NOMO-1 (cell line): ENCODE data around the gene NEGR1.

Experiments
- DNase-seq, 2 experiments: peaks; one replicate each; lab custom pipeline; 2025; ENCODE audit not compliant: unreplicated experiment in 2 of 2; lab: John Stamatoyannopoulos, UW

Gene NEGR1

DNA sequence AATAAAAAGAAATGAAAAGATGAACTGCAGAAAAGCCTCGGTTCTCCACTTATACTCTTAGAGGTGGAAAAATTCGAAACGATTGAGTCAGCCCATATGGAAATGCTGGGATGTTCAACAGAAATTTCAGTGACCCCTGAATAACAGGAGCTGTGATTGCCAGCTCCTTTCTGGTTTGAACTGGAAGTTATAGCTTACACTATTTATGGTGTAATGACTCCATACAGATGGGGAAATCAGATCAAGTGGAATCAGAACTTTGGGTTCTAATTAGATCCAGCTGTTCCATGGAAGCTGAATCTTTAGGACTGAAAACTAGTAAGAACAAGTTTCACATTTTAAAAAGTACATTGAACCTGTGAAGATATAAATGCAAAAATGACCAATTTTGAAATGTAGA is 632.2 kb downstream of the NEGR1 start:
- no peak for DNase-seq

DNA sequence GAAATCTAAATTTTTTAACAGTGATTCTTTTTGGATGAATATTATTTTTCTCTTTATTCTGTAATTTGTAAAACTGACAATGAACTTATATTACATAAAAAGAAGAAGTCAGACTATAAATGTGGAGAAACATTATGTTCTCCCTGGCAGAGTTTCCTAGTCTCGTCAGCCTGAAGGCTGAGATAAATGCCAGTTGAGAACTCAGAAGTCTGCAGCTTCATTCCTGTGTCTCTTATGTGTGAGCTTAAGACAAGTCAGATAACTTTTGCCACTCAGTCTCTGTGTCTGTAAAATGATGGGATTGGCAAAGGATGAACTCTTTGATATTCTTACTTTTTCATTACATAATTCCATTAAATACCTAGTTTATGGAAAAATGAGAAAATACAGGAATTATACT is 632.7 kb downstream of the NEGR1 start:
- DNase-seq, result no peak

DNA sequence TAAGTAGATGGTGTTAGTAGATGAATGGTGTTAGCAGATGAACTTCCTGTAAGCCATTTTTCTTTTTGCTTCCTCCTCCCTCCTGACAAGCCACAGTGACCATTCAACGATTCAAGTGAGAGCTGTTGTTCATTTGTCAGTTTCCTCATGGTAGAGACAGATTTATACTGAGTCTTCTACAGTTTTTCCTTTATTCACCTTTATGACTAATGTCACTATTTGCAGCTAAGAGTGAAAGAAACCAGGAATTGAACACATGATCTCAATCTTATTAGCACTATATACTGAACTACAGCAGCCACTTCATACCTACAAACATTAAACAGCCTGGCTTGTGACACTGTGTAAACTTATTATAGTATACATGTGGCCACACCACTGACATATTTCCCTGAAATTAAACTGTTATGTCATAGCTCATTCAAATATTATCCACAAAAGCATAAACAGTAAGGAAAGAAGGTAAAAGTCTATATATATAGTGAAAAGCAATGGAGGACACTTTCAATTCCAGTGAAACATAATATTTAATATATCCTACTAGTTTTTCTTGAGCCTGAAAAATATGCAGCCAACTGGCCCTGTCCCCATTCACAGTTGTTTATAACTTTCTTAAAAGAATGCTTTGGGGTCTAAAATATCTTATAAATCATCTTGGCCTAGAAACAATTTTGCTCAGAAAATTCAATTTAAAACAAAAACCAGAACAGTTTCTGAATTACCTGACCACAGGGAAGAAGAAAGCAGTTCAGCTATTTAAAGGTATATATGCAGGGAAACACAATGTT is 634.6 kb downstream of the NEGR1 start:
- no peak for DNase-seq

DNA sequence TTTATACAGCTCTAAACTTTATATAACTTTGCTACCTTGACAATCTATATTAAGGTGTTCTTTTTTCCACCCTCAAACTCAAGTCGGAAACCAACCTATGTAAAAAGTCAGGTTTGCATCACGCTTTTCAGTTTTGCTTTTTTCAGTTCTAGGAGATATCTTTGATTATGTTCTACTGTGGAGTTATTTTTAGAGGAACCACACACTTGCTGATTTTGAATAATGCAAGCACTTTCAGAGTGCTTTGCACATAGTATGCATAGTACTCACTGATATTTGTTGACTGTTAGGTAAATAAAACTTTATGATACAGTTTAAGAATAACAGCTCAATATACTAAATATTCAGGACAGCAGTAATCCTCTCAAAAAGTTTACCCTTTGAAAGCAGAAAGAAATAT is 637.3 kb downstream of the NEGR1 start:
- DNase-seq, result no peak

DNA sequence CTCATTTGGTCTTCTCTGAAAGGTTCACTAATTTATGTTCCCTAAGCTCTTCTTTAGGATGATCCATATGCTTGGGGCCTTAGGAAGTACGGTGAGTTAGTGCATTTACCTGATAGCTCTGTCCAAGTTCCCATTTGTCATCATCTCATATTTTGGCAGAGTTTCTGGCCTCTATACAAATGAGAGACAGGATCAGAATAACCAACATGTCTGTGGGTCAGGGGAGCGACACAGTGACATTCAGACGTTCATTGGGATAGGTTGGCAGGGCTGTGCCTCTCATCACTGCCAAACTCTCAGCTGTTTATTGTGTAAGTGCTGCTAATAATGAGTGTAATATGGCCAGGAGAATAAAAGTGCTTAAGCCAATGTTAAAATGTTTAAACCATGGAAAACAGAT is 640.4 kb downstream of the NEGR1 start:
- DNase-seq, result no peak

DNA sequence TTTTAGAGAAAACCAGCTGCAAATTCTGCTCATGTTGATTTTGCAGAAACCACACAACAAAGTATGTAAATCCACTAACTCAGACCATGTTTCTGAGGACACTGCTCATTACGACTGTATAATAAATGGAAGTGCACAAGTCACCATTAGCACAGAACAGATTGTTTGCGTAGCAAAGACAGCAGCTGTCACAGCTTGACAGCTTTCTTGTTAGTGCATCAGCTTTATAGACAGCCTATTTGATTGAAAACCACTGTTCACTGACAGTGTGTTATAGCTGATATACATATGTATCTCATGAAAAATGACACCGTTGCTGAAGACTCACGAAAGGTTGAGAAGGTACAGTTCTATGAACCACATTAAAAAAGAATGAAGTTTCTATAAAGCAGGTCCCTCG is 641.3 kb downstream of the NEGR1 start:
- DNase-seq, result no peak

DNA sequence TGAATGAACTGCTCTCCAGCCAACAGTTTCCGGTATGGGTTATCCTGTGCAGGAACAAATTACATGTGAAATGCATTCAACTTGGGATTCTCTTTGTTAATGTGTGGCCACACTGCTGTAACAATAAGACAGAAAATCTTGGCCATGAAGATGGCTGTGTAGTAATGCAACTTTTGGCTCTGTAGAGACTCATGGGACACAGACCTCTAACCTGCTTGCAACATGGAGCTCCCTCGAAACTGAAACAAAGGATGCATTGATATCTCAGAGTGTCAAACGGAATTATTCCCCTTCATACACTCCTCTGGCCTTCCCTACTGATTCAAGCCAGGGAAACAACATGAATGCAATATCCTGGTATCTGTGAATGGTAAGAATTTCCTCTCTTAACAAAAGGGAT is 642.2 kb downstream of the NEGR1 start:
- no peak for DNase-seq

DNA sequence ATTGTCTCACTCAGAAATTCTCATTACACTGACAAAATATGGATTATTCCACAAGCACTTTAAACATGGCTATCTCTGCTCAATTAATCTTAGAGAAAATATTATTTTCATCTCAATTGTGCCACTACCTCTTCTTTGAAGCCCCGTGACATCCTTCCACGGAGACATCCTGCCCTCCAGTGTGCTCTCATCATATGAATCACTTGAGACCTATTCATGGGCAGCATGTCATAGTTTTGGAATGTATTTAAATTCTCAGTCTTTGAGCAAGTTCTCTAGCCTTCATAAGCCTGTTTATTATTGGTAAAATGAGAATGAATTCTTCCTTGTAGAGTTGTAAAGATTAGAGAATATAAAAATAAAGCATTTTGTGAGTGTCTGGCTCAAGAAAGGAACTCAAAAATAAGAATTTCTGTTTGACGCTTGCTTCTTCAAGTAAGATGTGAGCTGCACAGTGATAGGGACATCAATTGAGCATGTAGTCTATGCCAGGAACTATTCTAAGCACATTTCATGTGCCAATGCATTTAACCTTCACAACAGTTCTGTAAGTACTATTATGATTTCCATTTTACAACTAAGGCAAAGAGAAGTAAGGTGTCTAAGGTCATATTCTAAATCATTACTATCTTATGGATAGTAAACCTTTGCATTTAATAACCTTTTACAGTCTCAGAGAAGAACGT is 644.1 kb downstream of the NEGR1 start:
- no peak for DNase-seq

DNA sequence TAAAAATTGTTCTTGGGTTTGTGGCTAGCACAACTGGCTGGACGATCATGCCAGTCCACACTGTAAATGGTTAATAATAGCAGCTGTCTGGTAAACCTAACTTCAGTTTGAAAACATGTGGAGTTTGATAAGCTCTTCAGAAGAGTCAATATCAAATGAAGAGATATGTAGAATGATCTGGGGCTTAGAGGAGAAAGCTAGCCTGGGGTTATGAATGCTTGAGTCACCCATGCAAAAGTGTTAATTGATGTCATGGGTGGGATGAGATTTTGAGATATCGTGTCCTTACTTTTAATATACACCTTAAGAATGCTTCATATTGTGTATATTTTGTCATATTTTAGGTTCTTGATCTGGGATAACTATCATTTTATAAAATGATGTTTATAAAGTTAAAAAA is 646.8 kb downstream of the NEGR1 start:
- DNase-seq, result no peak

DNA sequence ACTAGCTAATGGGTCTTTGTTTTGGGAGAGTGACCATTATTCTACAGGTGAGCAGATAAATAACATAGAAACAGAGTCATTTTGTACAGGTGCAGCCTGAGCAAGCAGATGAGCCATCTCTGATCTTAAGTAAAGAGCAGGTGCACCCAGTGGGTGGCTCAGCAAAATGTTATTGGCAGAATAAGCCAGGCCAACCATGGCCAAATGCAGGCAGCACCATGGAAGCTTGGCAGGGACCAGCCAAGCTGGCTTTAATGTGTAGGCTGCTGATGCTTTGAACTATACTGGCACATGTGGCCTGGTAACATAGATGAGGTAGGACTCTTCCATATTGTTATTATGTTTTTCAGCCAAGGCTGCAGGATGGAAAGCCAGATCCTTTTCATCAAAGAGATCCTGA is 648.2 kb downstream of the NEGR1 start:
- no peak for DNase-seq

DNA sequence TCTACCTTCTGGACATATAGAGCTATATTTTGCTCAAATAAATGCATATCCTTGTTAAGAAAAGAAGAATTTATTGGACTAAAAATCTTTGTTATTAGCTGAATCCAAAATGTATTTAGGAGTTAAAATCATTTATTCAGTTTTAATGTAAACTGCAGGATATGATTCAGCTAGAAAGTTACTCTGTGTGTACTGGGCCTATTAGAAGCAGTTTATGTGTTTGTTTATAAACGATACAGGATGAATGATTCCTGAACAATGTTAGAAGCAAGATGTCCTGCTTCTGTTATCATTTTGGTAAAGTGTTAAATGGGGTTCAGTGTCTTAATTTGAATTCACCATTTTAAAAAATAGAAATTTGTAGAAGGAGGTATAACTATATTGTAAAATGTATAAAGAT is 652.3 kb downstream of the NEGR1 start:
- no peak for DNase-seq

DNA sequence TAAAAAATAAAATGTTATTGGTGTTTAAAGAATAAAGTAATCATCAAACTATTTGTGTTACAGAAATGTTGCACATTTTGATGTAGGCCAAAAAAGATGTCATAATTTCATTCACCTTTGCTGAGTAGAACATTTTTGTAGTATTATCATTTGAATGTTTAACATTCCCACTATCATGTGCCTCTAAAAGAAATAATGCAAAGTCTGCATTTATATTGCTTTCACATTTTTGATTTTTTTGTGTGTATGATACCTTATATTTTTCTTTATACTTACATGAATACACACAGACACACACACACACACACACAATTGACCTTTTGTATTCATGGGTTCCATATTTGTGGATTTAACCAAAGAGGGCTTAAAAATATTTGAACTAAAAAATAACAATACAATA is 657.3 kb downstream of the NEGR1 start:
- DNase-seq, result no peak

DNA sequence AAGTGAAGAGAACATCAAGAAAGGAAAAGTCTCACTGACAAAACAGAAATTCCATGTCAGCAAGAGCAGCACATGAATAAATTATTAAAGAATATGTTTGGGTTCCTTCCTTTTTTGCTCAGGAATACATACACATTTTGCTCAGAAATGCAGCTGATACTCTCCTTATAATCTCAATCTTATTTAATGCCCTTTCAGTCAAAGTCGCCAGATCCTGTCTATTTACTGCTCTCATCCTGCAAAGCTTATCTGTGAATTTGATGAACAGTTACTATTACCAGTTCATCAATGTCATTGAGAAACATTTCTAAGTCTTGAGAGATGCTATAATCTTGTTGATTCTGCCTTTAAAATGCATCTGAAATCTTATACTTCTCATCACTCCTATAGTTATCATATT is 658.5 kb downstream of the NEGR1 start:
- DNase-seq, result no peak

DNA sequence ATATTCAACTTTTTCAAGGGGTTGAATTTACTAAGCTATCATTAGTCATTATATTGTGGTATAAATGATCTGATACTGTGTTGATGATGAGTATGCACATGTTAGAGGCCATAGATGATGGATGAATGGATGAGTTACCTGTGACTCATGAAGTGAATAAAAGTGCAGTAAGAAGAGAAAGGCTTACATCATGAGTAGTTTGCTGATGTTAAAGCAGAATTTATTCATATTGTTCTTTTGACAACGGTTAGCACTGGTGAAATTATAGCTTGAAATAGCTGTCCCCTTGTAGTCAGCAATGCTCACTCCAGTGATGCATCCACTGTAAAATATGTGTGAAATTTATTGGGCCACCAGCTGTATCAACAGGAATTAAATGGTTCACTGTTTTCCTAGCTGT is 660.6 kb downstream of the NEGR1 start:
- DNase-seq, result no peak

DNA sequence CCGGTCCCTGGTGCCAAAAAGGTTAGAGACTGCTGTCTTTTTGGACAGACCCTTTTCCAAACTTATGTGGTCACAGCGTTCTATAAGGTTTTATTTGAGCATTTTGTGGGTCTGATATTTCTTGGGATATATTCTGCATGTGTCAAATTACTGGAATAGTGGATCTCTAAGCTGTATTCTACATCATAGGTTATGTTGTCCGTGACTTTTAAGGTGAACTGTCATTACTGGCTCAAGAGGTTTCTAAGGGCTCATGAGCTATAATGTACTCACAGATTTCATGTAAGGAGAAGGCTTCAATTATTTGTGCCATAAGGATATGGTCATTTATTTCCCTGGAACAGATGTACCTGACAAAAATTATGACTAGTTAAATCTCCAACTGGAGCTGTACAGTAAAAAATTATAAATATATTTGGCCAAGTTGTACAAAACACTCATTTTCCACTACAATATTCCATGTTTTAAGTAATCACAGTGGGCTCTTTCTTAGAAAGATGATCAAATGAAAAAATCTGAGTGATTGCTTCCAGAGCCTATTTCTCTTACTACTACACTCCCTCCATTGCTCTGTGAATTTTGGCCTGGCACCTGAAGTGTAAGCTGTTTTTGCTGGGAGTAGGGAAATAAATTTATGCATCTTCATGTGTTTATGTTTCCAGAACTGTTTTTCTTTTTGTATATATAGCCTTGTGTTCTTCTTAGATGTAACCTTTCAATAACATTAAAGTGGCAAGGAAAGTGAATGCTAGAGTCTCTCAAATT is 663.4 kb downstream of the NEGR1 start:
- DNase-seq, result no peak

DNA sequence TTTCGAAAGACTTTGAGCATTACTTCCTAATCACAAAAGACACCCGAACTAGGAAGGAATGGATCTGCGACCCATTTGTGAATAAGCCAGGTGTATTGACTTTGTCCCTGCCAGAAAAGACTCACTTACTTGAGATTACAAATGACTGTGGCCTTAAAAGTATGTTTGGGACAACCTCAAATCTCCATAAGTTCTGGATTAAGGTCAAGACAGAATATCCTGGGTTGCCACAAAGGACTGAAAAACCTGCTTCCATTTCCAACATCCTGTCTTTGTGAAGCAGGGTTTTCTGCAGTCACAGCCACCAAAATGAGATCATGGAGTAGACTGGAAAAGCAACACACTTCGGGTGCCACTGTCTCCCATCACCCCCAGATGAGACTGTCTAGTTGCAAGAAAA is 664.1 kb downstream of the NEGR1 start:
- DNase-seq, result no peak

DNA sequence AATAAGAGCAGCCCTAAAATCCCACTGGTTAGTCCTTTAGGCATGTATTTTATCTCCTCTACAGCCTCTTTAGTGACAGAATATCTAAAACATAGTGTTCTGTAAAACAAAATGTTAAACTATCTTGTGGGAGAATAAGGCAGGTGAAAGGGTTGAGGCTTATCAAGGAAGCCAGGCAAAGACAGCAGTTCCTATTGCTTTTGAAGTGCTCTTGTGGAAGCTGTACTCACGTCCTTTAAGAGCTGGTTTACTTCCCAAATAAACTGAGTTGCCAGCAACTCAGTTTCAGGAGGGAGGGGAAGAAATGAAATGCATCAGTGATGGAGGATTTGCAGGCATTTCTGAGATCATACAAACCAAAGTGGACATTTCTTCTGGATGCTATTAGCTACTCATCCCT is 671.9 kb downstream of the NEGR1 start:
- no peak for DNase-seq

DNA sequence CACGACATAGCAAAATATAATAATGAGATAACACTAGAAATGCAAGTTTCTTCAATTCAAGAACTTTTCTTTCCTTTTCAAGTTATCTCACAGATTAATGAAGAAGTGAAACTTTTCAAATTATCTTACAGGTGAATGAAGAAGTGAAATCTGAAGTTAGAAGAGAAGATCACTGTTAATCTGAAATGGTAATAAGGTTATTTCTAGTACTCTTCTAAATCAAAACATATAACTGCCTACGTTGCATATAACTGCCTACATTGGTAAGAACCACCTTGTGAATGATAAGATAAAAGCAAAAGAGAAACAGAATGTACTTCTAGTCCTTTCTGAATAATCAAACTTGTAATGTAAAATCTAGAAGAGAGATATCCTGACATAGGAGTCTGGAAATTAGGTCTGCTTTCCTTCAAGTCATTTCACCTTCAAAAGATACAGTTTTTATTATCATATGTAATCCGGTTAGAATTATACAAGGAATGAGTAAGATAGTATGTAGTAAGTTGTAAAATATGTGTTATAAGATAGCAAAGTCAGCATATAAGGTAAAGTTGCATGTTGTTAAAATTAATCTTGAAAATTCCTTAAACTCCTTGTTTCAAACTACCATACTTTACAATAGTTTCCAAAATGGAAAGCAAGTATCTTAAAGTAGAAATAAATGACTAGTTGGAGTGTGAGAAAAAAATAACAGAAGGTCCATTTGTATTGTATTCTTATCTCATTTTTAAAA is 679.1 kb downstream of the NEGR1 start:
- DNase-seq, result peak in 1 of 2 experiments; percentile 7

DNA sequence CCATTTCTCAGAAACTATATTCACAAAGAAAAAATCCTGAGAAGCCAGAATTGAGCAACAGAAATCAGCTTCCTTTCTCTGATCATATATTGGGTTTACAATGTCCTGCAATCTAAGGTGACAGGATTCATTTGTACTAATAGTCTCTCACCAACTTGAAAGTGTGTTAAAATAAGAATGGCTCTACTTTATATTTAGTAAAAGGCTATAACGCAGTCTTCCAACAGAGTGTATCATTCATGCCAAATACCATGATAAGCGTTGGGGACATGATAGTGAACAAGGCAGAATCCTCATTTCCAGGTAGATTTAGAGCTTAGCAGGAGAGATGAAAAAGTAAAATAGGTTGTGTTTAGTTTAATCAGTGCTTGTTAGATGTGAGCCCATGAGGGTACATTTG is 682.3 kb downstream of the NEGR1 start:
- no peak for DNase-seq

DNA sequence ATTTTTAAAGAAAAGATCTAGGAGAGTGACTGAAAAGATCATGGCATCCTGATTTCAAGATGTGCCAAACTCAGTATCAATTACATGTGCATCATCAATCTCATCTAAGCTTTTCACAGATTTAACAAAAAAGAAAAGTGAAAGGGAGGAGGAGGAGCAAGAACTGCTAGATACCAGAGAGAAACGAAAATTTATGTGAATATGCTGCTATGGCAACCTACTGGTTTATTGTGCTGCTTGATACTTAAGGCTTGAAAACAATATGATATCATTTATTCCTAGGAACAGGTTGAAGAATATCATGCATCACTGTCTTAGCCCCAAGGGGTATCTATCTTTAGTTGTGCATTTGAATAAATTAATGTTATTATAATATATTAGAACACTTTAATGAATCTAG is 683.0 kb downstream of the NEGR1 start:
- DNase-seq, result no peak

DNA sequence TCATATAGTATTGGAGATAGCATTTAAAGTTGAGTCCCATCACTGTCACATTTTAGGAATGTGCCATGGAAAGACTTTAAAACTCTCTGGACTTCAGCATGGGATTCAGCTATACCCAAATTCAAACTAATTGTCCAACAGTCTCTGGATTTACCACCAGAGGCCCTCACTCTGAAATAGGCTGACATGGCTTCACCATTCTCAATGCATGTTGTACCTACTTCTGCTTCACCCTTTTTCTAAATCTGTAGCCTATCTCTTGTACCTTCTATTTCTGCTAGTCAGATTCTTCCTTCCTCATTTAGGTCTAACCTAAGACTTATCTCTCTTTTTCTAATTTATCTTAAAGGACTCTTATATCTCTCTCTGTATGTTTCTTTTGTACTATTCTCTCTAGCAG is 688.8 kb downstream of the NEGR1 start:
- DNase-seq, result peak; percentile 10 to 44
